Measurements from ENCODE around the gene CD226. TPM values are rescaled to one million over a fixed set of nuclear protein-coding genes. Genes with fewer than 3 reads are reported as not detected.

The CD226 gene
- total RNA-seq (2021; ENCODE audit: unreplicated experiment) (1.2 TPM), Bru-seq, nascent RNA (percentile 47 among the genes with signal in this experiment), BruChase-seq, experiment 1, labeled RNA remaining after a 6-hour chase (percentile 41 among the genes with signal in this experiment), BruChase-seq, experiment 2, labeled RNA remaining after a 2-hour chase (percentile 46 among the genes with signal in this experiment)
- polyA plus RNA-seq (2012) = 0.05 and 0.30 TPM in 2 replicates
- long read RNA-seq, partial matches to known transcripts = 0 of 1 reads
- long read RNA-seq, other reads (novel, unspliced or antisense) = 1 of 1 reads

GRCh38 chr18:69947361-69948133 is at the start of gene CD226:
TSS of gene CD226 (minus strand) at chr18:69947873. CDS start at chr18:69947406, 467 bp downstream.
- Histone ChIP-seq H3K27ac (ENCODE audit: low read depth, low read length) (no peak within 1 kb of the TSS), H4K20me1 (ENCODE audit: insufficient read depth) (no peaks in the 10 kb centered on the region), H3K36me3 (ENCODE audit: control insufficient read depth in 1 of 2, insufficient read depth in 2 of 2, low read length in 2 of 2) (no peaks in the 10 kb centered on the region), H3K79me2 (ENCODE audit: insufficient read depth, low read length) (no peaks in the 10 kb centered on the region), H3K9me3 (ENCODE audit: control insufficient read depth in 1 of 2, insufficient read depth in 1 of 2, low read depth in 1 of 2, low read length in 2 of 2) (no peaks in the 10 kb centered on the region), H3K9ac (ENCODE audit: low read length) (no peak within 1 kb of the TSS), H3K27me3 (ENCODE audit: insufficient read depth, low read length) (no peaks in the 10 kb centered on the region), H3K9me2 (ENCODE audit: insufficient read depth) (no peaks in the 10 kb centered on the region), H3K4me2 (ENCODE audit: low read length) (no peak within 1 kb of the TSS), H3K4me1 (ENCODE audit: control insufficient read depth in 1 of 2, insufficient read depth in 2 of 2, low read length in 2 of 2) (no peaks in the 10 kb centered on the region), H2AFZ (ENCODE audit: low read depth, low read length, poor library complexity, severe bottlenecking) (no peak within 1 kb of the TSS), H3K4me3 (replicated peaks in 1 of 2; ENCODE audit: low read depth in 1 of 2, low read length in 2 of 2) (no peak within 1 kb of the TSS)
- BruUV-seq (replicated peaks) = no TSS peak
- DNase-seq (ENCODE audit: low read depth, low spot score) (no peak), ATAC-seq (no peak)
- intact Hi-C loops (cut with micrococcal nuclease) = no loop called here
- ChIA-PET CTCF (no interaction called here), POLR2A (no interaction called here), RAD21 (ENCODE audit: low non-redundant PET in 1 of 2, low total read pairs in 2 of 2, uncharacterized antibody in 2 of 2, unreplicated experiment in 2 of 2) (no interaction called here)
- TF ChIP-seq POLR2A (IDR thresholded peaks at IDR 0.05; ENCODE audit: borderline replicate concordance, extremely low read depth, insufficient read depth, insufficient read length) = no peak
- TF ChIP-seq SRF (IDR thresholded peaks at IDR 0.05; ENCODE audit: low read depth) = no peak
- TF ChIP-seq CBX3 (IDR thresholded peaks at IDR 0.05; ENCODE audit: low read depth) = no peak
- no peak for TF ChIP-seq YY1 (IDR thresholded peaks at IDR 0.05; ENCODE audit: extremely low read depth, insufficient replicate concordance, low read depth, low read length)
- no peak for TF ChIP-seq SIN3A (IDR thresholded peaks at IDR 0.05; ENCODE audit: low read depth)
- no peak for TF ChIP-seq CEBPB (IDR thresholded peaks at IDR 0.05; ENCODE audit: low read depth)
- no peak for TF ChIP-seq EGR1 (IDR thresholded peaks at IDR 0.05; ENCODE audit: low read depth)
- TF ChIP-seq POLR2AphosphoS5 (IDR thresholded peaks at IDR 0.05; ENCODE audit: low read depth, low read length) = no peak
- no peak for TF ChIP-seq TCF7L2 (IDR thresholded peaks at IDR 0.05; ENCODE audit: borderline replicate concordance, extremely low read depth, insufficient read depth, insufficient read length)
- TF ChIP-seq ZBTB33 (IDR thresholded peaks at IDR 0.05; ENCODE audit: extremely low read depth, insufficient replicate concordance, low read length) = no peak
- TF ChIP-seq SP1 (IDR thresholded peaks at IDR 0.05; ENCODE audit: low read depth) = no peak
- TF ChIP-seq ELF1 (IDR thresholded peaks at IDR 0.05; ENCODE audit: borderline replicate concordance, low read depth) = no peak
- no peak for TF ChIP-seq ZNF274 (IDR thresholded peaks at IDR 0.05; ENCODE audit: low read depth, low read length)
- no peak for TF ChIP-seq RAD21 (IDR thresholded peaks at IDR 0.05; ENCODE audit: low read depth)
- no peak for TF ChIP-seq JUND (IDR thresholded peaks at IDR 0.05)
- no peak for TF ChIP-seq MAX (IDR thresholded peaks at IDR 0.05)
- no peak for TF ChIP-seq ATF3 (IDR thresholded peaks at IDR 0.05)
- no peak for TF ChIP-seq EZH2 (IDR thresholded peaks at IDR 0.05)
- TF ChIP-seq ZFX (IDR thresholded peaks at IDR 0.05) = no peak

Data from HCT116 (cell line).